DMS114 treated with DMSO at 0.1 percent for 48 hours (cell line): ENCODE measurements around the gene CREG1.
"Not testable (repeated sequence)": the region's sequence is repeated elsewhere in the genome, so short reads cannot be mapped to it uniquely, and the experiment has no call there.

ENCODE experiments used
- DNase-seq: peaks from one replicate; lab custom pipeline; 2025; ENCODE audit not compliant: unreplicated experiment; lab: John Stamatoyannopoulos, UW

The CREG1 gene

DNA sequence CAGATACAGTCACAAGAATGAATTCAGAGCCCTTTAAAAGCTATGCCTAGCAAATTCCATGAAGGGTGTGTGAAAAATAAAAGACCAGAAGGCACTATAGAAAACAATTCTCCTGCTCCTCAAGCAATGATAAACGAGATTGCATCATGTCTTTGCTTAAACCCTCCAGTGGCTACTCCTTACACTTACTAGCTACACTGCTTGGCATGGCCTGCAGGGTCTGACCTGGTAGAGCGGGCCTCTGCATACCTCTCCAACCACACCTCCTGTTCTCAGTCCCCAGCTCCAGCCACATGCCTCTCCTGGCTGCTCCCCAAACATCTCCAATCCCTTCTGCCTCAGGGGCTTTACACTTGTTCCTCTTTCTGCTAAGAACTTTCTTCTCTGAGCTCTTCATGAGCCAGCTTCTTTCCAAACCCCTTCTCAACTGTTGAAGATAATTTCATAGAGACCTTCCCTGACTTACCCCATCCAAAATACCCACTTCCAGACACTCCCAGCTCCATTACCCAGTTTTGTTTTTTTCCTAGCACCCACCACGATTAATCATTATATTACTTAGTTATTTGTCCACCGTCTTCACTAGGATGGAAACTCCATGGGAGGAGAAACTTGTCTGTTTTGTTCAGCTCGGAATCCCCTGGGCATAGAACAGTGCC, 11.2 kb upstream of the CREG1 start:
- DNase-seq = no peak

DNA sequence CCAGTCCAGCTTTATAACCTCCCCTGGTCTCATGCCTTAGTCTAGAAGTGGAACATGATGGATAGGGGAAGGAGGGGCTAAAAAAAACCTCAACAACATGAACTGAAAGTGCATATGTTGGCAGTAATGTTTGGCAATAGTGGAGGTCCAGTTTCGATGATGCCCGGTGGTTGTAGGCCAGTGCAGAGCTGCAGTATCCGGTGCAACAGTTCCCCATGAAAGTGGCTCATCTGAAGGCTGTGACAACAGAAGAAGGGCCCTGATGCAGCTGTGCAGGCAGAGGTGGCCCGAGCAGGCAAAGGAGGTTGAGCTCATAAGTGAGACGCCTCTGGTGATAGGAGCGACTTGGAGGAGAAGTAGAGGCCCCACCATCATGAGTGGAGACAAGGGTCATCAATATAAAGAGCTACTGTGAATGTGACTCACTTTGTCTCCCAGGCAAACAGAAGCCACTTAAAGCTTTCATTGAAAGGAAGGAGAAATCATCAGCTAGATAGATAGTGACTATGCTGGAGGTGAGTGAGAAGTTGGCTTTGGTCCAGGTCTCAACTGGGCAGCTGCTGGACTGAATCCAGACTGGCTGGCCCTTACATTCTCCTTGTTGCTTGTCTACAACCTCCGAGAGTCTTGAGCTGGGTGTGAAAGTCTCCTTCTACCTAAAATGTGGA, 10.2 kb upstream of the CREG1 start:
- DNase-seq = no peak

DNA sequence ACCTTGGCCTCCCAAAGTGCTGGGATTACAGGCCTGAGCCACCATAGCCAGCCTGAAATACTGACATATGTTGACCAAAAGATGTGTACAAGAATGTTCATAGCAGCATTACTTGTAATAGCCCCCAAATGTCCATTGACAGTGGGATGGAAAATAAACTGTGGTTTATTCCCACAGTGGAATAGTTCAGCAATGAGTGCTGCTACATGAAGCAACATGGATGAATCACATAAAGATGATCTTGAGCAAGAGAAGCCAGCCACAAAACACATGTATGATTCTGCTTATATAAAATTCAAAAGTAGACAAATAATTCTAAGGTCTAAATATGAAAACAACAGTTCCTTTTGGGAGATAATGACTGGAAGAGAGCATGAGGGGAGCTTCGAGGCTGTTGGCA, 9.1 kb upstream of the CREG1 start:
- DNase-seq = no peak

DNA sequence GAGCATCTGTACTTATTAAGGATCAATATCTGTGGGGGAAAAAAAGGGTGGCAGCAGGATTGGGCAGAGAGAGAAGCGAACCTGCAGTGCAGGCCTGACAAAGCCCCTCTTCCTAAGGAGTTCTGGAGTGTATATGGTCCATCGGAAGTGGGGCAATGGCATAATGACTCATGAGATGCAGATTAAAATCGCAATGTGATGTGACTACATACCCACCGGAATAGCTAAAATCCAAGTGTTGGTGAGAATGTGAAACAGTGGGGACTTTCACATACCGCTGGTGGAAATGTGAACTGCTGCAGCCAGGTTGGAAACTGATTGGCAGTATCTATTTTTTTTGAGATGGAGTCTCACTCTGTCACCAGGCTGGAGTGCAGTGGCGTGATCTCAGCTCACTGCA, 8.2 kb upstream of the CREG1 start:
- DNase-seq = no peak

DNA sequence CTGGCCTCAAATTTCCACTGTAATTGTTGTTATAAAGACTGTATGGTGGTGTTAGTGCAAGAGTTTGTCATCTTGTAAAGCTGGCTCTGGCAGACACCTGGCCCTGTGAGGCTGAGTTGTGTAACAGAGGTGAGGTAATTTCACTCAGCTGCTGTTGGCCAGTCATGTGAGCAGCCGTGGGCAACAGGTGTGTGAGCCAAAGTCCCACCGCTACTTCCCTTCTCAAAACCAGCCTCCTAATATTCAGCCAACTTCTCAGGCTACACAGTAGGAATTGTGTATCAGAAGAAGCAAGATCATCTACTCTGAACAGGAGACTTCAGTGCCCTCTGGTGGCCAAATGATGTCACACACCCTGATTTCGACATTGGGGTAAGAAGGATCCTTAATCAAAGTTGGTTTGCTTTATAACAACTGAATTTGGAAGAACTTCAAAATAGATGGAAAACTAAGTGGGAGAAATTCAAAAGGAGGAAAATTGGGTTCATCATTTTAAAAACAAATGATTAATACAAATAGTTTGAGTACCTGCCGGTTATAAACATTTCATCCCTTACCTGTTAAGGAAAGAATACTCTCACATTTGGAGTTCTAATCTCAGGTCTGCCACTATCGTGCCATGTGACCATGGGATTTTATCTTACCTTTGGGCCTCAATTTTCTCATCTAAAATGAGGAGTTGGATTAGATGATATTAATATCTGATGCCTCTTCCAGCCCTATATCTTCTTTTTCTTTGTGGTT, 2.6 kb upstream of the CREG1 start:
- peak; percentile 65 for DNase-seq

DNA sequence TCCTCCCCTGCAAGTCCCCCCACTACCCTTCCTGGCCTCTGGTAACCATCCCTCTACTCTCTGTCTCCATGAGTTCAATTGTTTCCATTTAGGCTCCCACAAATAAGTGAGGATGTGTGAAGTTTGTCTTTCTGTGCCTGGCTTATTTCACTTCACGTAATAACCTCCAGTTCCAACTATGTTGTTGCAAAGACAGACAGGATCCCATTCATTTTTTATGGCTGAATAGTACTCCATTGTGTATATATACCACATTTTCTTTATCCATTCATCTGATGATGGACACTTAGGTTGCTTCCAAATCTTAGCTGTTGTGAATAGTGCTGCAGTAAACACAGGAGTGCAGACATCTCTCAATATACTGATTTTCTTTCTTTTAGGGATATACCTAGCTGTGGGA, 1.5 kb upstream of the CREG1 start:
- DNase-seq = not testable (repeated sequence)

DNA sequence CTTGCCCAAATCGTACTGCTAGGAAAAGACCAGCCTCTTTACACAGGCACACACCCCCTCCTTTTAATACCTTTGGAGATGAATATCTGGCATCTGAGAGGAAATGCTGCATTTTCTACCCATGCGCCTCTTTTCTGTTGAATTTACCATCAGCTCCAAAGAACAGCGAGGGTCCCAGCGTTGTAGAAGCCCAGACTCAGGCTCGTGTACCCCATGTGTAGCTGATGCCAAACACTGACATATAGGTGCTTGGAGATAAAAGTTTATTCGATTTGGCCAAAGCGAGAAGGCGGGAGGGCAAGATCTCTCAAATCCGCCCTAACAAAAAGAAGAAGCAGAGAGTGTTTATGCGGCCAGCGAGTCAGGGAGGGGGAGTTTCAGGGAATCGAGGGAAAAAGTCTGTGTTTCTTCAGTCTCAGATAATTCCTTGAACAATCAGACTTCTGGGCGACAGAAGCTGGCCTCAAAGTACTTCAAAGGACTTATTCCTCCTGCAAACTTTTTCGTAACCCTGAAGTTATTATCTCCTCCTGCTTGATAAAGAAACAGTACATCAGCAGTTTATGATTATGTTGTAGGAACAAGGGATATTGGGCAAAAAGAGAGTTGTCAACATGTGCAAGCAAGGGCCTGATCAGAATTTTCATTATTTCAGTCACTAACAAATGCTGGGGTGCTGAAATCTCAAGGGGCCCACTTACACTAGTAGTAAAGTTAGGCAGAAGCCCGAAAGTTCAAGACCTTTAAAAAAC, 642 bp upstream of the CREG1 start:
- no peak for DNase-seq

DNA sequence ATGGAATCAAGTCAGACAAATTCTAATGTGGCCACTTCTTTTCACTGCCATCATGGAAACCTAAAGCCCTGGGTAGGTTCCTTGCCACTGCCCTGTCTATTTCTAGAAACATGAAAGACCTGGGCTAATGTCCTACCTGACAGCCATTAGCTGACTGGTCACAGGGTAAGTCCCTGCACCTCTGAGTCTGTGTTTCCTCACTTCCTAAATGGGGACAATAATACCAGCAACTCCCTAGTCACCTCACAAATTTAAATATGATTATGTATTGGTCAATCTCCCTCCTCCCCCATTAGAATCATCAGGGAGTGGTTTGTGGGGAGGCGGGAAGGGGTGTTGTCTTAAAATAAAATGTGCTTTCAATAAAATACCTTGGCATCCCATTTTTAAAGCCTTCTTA, 2.2 kb downstream of the CREG1 start:
- DNase-seq = no peak

DNA sequence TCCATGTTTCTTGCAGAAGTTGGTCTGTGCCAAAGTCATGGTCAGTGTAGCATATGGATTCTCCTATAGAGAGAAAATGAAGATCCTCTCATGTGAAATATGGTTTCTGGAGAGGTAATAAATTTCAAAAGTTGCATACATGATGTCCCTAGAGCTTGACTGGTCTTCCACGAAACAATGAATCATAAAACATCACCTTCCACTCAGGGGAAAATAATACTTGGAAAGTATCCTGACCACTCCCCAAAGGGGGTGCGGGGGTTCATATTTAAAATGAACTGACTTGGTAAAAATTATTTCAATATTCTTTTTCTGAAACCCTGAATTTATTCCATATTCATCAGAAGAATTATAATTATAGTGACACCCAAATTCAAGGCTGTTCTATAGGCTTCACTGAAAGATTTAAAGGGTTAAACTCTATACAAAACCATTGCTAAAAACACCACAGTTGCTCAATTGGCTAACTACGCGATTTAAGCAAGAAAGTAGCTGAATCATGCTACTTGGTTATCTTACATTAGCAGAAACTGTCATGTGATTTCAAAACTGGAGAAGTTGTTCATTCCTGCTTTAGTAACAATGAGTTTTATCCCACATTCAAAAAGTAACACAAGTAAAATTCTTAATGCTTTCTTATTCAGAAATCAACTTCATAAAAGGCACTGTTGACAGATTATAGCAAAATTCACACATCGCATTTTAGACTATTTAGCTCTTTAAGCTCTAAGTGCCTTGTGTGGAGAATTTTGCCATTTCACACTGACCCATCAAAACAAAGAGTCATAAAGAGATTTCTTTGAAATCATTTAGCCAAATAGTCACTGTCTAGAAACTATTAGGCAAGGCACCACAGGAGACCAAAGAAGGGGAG, 5.3 kb downstream of the CREG1 start:
- DNase-seq = no peak

DNA sequence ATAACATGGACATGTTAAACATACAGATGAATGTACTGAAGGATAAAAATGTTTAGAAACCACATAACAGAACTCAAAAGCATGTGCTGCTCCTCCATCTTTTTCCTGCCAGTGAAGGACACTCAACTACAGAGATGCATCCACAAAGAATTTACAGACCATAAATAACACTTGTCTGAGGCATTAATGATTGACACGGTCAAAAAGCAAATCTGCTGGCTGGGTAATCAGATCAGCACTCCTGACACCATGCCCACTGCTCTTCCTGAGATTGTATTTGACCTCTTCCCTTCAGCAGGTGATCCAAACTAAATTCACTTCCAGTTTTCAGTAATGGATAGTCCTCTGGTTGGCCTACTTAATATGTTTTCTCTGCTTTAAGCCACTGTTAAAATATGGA, 6.6 kb downstream of the CREG1 start:
- no peak for DNase-seq

DNA sequence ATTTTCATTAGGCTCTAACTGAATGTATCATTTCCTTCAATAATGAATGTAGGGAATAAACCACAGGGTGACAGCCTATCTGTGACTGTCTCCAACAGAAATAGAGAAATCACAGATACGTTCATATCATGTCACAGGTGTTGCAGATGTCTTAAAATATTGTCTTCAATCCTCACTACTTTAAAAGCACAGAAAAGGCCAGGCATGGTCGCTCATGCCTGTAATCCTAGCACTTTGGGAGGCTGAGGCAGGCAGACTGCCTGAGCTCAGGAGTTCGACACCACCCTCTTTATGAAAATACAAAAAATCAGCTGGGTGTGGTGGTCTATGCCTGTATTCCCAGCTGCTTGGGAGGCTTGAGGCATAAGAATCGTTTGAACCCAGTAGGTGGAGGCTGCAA, 8.2 kb downstream of the CREG1 start:
- no peak for DNase-seq

DNA sequence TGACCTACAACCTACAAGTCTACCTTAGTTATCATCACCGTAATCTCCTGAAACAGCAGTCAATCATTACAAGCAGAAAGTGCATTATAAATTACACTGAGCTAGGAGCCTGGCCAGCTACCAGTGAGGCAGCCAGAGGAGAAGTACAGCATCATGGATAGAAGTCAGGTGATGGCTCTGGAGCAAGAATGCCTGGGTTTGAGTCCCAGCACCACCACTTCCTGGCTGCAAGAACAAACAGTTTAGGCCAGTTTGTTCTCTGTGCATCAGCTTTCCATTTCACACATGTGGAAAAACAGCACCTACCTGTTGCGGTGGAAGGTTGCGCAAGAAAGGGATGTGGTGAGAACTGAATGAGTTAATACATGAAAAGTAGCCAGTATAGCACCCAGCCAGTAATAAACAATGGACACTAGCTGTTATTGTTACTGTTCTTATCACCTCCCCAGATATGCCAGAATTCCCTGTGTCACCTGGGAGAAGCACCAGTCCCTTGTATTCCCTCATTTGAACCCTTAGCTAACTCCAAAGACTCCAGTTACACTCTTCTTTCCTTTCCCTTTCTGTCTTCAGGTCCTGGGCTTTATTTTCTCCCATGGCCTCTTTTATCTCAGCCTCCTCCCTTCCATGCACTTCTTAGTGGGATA, 9.0 kb downstream of the CREG1 start:
- DNase-seq = no peak

DNA sequence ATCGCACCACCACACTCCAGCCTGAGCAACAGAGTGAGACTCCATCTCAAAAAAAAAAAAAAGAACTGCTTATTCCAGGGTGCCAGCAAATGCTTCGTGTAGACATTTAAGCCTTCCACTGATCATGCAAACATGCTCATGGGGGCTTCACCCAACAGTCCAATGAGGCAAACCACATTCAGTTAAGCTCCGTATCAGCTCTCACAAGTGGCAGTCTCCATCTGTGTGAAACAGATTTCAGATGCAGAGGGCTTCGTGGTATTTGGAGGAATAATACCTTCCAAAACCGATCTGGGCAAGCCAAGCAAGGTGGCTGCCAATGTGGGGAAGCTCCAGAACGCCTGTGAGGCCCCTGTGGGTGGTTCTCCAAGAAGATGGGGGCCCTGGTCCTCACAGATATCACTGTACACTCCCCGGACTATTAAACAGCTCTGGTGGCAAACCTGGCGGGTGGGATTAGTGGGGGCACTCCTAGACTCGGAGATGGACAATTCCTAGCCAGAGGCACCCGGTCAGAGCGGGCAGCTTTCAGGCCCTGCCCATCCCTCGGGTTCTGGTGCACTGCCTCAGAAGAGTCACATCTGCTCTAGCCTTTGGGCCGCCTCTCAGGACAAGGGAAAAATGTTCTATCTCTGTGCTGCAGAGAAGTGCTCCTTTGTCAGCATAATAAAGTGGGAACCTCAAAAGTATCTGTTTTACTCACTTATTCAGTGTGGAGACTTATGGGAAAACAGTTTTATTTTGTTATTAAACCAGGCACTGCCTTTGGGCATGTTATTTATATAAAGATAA, 10.2 kb downstream of the CREG1 start:
- DNase-seq = no peak

DNA sequence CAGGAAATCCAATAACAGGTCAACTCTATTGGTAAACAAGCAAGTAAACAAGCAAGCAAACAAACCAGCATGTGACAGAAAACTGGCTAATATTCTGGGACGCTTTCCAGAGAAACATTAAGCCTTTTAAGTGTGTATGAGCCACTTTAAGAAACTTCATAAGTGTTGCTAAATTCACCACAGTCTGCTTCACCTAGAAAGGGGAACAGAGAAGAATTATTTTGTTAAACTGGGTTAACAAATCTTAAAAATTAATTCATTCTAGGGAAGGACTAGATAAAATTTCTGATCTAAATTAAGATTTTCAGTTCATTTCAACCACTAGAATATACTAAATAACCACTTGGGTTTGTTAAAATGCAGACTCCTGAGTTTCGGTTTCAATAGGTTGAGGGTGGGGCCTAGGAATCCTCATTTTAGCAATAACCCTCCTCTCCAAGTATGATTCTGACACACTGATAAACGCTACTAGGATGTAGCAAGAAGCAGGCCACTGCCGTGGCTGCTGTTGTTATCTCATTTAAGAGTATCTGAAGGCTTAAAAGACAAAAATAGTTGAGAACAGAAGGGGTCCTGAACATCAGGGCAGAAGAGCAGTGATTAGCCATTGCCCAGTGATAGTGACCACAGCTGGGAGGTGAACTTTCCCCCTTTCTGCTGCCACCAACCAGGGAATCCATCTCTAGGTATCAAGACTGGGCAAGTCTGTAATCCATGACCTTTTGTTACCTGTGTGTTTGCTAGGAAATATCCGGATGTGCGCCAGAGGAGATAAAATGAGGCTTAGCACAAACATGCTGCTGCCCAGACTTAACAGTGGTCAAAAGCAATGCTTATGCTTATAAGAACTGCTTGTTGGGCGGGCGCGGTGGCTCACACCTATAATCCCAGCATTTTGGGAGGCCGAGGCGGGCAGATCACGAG, 11.2 kb downstream of the CREG1 start:
- DNase-seq = no peak

DNA sequence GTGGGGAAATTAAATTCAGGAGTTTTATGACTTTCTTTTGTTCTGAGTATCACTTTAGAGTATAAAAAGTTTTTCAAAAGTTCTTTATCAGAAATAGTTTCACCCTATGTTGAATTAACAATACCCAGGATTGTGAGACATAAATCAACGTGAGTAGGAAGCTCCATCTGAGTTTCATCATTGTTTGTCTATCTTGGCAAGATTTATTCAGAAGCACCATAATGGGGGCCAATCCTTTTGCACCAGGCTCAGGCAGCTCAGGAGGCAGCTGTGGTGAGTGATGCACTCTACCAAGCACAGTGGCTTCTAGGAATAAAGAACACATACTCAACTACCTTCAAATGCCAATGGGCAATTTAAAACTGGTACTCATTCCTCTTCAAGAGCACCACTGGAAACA, 12.0 kb downstream of the CREG1 start:
- no peak for DNase-seq

DNA sequence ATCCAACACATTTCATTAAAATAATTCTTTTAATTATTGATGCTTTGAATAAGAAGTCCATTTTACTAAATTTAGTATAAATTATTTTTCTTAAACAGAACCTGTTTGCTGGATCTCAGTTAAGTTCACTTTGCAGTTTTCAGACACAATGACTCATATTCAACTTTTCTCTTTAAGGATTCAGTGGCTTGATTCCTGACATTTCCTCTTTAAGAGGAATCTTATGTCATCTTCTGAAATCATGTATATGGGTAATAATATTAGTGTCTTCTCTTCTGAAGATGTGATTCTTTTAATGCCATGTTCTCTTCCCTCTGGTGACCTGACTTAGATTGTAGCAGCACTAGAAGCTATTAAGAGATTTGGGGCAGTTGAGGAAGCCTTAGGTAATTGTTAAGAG, 12.6 kb downstream of the CREG1 start:
- DNase-seq = no peak

DNA sequence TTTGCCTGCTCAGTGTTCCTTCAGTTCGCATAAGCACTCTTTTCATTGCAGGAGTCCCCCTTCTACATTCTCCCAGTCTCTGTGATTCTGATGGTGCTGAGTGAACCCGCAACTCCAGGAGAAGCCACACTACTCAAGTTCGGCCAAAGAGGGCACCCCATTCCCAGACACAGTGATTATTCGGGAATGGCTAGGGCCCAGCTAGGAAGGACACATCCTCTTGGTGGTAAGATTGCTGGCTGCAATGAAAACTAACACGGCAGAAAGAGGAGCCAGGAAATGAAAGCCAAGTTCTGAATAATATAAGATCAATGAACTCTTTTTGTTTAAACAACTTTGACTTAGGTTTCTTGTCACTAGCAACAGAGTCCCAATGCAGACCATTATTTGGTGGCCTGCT, 14.9 kb downstream of the CREG1 start:
- no peak for DNase-seq

DNA sequence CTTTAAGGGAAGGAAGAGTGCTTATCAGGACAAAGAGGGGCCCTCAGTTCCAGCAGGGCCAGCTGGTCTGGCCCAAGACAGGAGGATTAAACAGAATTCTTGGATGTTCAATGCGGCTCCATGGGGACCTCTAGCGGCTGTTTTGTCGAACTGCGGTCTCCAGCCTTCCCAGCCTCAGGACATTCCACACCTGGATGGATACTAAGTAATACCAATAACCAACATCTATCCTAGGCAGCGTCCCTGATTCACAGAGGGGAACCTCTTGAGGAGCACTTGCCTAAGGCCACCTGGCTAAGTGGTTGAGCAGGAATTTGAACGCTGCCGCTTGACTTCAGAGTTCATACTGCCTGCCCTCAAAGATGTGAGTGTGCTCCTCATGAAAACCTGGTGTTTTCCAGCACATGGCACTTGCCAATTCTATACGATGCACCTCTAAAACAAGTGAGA, 19.7 kb downstream of the CREG1 start:
- peak; percentile 35 for DNase-seq
